GM12874 (cell line): ENCODE measurements around the gene MYB.

ENCODE experiments used
- CTCF ChIP-seq: IDR thresholded peaks from 2 replicates; pipeline ENCODE4 v1.5.1; 2011; ENCODE audit warnings: low read depth, mild to moderate bottlenecking, control low read depth, low read length, moderate library complexity; ENCODE audit not compliant: insufficient read depth

The MYB gene

GRCh38 chr6:135195041-135195440, 13.9 kb downstream of the MYB start:
- TF ChIP-seq CTCF: no peak

- TF ChIP-seq CTCF: no peak
Measured at GRCh38 chr6:135195522-135195921, 14.4 kb downstream of the MYB start.

GRCh38 chr6:135196739-135197510, 15.8 kb downstream of the MYB start:
- no peak for TF ChIP-seq CTCF

GRCh38 chr6:135202836-135203235, 21.7 kb downstream of the MYB start:
- no peak for TF ChIP-seq CTCF

- no peak for TF ChIP-seq CTCF
Measured at GRCh38 chr6:135204951-135205350, 23.8 kb downstream of the MYB start.

- no peak for TF ChIP-seq CTCF
Measured at GRCh38 chr6:135209803-135210202, 28.7 kb downstream of the MYB start.

- no peak for TF ChIP-seq CTCF
Measured at GRCh38 chr6:135210632-135211305, 29.7 kb downstream of the MYB start.
